Parathyroid adenoma (tissue), 2 donors: ENCODE data around the gene PNP.

Experiments
- H2AFZ ChIP-seq: fragments of 300-600 bp; sonication (generic); one replicate; pipeline ENCODE4 v1.7.0; 2017; ENCODE audit warnings: antibody characterized with exemption, mild to moderate bottlenecking
- H3K27ac ChIP-seq: fragments of 300-600 bp; sonication (generic); one replicate; pipeline ENCODE4 v1.7.0; 2017
- H3K27me3 ChIP-seq: fragments of 300-600 bp; sonication (generic); one replicate; pipeline ENCODE4 v1.7.0; 2017; ENCODE audit warnings: low read length; ENCODE audit not compliant: control insufficient read depth, insufficient read depth
- H3K36me3 ChIP-seq: fragments of 300-600 bp; sonication (generic); one replicate; pipeline ENCODE4 v1.7.0; 2017; ENCODE audit warnings: low read length; ENCODE audit not compliant: control insufficient read depth, insufficient read depth
- H3K4me1 ChIP-seq: fragments of 300-600 bp; sonication (generic); one replicate; pipeline ENCODE4 v1.7.0; 2017; ENCODE audit warnings: control low read depth
- H3K4me2 ChIP-seq: fragments of 300-600 bp; sonication (generic); one replicate; pipeline ENCODE4 v1.7.0; 2017; ENCODE audit warnings: low read length
- H3K4me3 ChIP-seq: fragments of 300-600 bp; sonication (generic); one replicate; pipeline ENCODE4 v1.7.0; 2017; ENCODE audit warnings: low read depth, low read length
- H3K79me2 ChIP-seq: fragments of 300-600 bp; sonication (generic); one replicate; pipeline ENCODE4 v1.7.0; 2017; ENCODE audit warnings: control low read depth
- H3K9ac ChIP-seq: fragments of 300-600 bp; sonication (generic); one replicate; pipeline ENCODE4 v1.7.0; 2017; ENCODE audit warnings: mild to moderate bottlenecking
- H3K9me3 ChIP-seq: fragments of 300-600 bp; sonication (generic); one replicate; pipeline ENCODE4 v1.7.0; 2017; ENCODE audit warnings: low read length; ENCODE audit not compliant: control insufficient read depth
- TF ChIP-seq, protein P1 (sequence below): fragments of 300-600 bp; sonication (generic); IDR thresholded peaks from one replicate; pipeline ENCODE4 v1.7.0; 2017; ENCODE audit warnings: antibody characterized with exemption, mild to moderate bottlenecking
- donor health status: primary hyperparathyroidism.

PNP gene

GRCh38 chr14:20482382-20482781 lies 13.2 kb downstream of the PNP start:
- Histone ChIP-seq H3K36me3 (no peaks in the 10 kb centered on the region), H3K79me2 (no peaks in the 10 kb centered on the region), H3K4me3 (no peak overlapping the region), H3K9ac (no peak overlapping the region), H3K9me3 (no peaks in the 10 kb centered on the region), H3K27me3 (no peaks in the 10 kb centered on the region), H3K27ac (no peak overlapping the region), H3K4me2 (no peak overlapping the region), H3K4me1 (peaks cover 3% of the 10 kb centered on the region), H2AFZ (no peak overlapping the region)
- TF ChIP-seq, protein P1, sequence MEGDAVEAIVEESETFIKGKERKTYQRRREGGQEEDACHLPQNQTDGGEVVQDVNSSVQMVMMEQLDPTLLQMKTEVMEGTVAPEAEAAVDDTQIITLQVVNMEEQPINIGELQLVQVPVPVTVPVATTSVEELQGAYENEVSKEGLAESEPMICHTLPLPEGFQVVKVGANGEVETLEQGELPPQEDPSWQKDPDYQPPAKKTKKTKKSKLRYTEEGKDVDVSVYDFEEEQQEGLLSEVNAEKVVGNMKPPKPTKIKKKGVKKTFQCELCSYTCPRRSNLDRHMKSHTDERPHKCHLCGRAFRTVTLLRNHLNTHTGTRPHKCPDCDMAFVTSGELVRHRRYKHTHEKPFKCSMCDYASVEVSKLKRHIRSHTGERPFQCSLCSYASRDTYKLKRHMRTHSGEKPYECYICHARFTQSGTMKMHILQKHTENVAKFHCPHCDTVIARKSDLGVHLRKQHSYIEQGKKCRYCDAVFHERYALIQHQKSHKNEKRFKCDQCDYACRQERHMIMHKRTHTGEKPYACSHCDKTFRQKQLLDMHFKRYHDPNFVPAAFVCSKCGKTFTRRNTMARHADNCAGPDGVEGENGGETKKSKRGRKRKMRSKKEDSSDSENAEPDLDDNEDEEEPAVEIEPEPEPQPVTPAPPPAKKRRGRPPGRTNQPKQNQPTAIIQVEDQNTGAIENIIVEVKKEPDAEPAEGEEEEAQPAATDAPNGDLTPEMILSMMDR = no peak

- Histone ChIP-seq H3K27me3 (no peaks in the 10 kb centered on the region), H3K4me1 (no peaks in the 10 kb centered on the region), H2AFZ (no peak overlapping the region), H3K27ac (no peak overlapping the region), H3K9ac (no peak overlapping the region), H3K4me3 (no peak overlapping the region), H3K9me3 (no peaks in the 10 kb centered on the region), H3K4me2 (no peak overlapping the region), H3K36me3 (no peaks in the 10 kb centered on the region), H3K79me2 (no peaks in the 10 kb centered on the region)
- TF ChIP-seq, protein P1 = no peak
Observed at GRCh38 chr14:20485900-20486299, 16.7 kb downstream of the PNP start.

- no peak overlapping the region for H3K27ac ChIP-seq
- no peak overlapping the region for H3K9ac ChIP-seq
- no peak overlapping the region for H3K4me3 ChIP-seq
- H3K36me3 ChIP-seq = no peaks in the 10 kb centered on the region
- H3K4me1 ChIP-seq = no peaks in the 10 kb centered on the region
- TF ChIP-seq, protein P1 = no peak
- H3K27me3 ChIP-seq = no peaks in the 10 kb centered on the region
- no peaks in the 10 kb centered on the region for H3K9me3 ChIP-seq
- no peak overlapping the region for H2AFZ ChIP-seq
- no peaks in the 10 kb centered on the region for H3K79me2 ChIP-seq
- no peak overlapping the region for H3K4me2 ChIP-seq
Observed at GRCh38 chr14:20486684-20487395, 17.6 kb downstream of the PNP start.

GRCh38 chr14:20487396-20487725 lies 18.2 kb downstream of the PNP start:
- Histone ChIP-seq H3K27me3 (no peaks in the 10 kb centered on the region), H3K4me3 (no peak overlapping the region), H3K9me3 (no peaks in the 10 kb centered on the region), H3K9ac (no peak overlapping the region), H3K27ac (no peak overlapping the region), H3K4me1 (no peaks in the 10 kb centered on the region), H2AFZ (no peak overlapping the region), H3K79me2 (no peaks in the 10 kb centered on the region), H3K36me3 (no peaks in the 10 kb centered on the region), H3K4me2 (no peak overlapping the region)
- TF ChIP-seq, protein P1 = no peak
